Measurements from ENCODE around the gene RNF144A.

DNA sequence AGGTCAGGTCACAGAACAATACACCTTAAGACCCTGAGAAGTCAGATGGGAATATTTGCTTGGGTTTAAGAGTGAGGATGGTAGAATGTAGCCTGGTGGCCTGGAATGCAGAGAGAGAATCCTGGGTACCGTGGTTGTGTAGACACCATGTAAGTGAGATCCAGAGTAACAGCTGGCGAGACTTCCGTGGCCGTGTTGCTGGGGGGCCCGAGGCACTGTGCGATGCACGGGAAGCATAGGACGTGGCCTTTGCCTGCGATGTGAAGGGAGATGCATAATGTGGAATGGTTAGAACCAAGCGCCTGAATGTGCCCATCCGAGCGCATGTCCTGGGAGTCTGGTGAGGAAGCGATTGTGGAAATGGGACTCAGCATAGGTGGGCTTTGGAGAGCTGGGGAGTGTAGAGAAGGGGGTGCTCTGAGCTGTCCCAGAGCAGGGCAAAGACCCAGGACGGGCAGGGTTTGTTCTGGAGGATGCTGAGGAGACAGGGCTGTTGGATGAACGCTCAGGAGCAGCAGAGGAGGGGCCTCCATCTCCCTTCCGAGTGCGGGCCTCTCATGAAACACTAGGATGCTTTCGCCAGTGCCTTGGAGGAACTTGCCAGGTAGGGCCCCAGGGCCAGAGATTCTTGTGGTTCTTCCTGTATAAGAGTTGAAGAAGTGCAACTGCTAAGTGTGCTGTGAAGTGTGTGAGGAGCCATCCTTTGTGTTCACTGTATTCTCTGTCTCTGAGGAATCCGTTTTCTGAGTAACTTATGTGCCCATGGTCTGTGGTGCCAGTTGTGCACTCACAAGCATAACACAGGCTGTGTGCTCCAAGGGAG is 7.1 kb downstream of the RNF144A start:
- TF ChIP-seq, protein P1, sequence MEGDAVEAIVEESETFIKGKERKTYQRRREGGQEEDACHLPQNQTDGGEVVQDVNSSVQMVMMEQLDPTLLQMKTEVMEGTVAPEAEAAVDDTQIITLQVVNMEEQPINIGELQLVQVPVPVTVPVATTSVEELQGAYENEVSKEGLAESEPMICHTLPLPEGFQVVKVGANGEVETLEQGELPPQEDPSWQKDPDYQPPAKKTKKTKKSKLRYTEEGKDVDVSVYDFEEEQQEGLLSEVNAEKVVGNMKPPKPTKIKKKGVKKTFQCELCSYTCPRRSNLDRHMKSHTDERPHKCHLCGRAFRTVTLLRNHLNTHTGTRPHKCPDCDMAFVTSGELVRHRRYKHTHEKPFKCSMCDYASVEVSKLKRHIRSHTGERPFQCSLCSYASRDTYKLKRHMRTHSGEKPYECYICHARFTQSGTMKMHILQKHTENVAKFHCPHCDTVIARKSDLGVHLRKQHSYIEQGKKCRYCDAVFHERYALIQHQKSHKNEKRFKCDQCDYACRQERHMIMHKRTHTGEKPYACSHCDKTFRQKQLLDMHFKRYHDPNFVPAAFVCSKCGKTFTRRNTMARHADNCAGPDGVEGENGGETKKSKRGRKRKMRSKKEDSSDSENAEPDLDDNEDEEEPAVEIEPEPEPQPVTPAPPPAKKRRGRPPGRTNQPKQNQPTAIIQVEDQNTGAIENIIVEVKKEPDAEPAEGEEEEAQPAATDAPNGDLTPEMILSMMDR (IDR thresholded peaks at IDR 0.05): no peak
- TF ChIP-seq ZFX (IDR thresholded peaks at IDR 0.05; ENCODE audit: borderline replicate concordance): no peak
